OCI-LY1 (cell line): ENCODE measurements around the gene HSPA12A.

Experiments
- EZH2 ChIP-seq: fragments of 200-600 bp; sonication (generic), shearing (Covaris generic); IDR thresholded peaks from 2 replicates; pipeline ENCODE4 v1.8.0; 2017; ENCODE audit warnings: borderline replicate concordance, mixed run types, mild to moderate bottlenecking, antibody characterized with exemption, low read length, moderate library complexity, mixed read lengths
- TF ChIP-seq, protein P1 (sequence below): fragments of 200-600 bp; sonication (generic), shearing (Covaris generic); IDR thresholded peaks from 2 replicates; pipeline ENCODE4 v1.5.1; 2017; ENCODE audit warnings: mild to moderate bottlenecking, antibody characterized with exemption, low read length, moderate library complexity, mixed read lengths

DNA sequence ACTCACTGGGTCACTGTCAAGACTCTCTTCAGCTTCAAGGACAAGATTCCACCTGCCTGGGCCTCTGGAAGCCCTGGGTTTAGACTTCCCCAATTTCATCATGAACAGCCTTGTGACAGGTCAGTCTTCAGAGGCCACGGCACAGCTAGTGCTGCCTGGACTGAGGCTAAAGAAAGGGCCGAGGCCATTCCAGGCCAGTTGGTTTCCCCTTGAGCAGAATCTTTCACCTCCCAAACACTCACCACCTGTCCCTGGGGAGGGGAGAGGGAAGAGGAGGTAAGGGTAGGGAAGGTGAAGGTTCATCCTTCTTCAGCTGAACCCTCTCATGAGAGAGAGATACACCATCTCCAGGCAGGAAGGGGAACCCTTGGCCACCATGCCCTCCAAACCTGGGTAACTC, 24.3 kb downstream of the HSPA12A start:
- TF ChIP-seq, protein P1, sequence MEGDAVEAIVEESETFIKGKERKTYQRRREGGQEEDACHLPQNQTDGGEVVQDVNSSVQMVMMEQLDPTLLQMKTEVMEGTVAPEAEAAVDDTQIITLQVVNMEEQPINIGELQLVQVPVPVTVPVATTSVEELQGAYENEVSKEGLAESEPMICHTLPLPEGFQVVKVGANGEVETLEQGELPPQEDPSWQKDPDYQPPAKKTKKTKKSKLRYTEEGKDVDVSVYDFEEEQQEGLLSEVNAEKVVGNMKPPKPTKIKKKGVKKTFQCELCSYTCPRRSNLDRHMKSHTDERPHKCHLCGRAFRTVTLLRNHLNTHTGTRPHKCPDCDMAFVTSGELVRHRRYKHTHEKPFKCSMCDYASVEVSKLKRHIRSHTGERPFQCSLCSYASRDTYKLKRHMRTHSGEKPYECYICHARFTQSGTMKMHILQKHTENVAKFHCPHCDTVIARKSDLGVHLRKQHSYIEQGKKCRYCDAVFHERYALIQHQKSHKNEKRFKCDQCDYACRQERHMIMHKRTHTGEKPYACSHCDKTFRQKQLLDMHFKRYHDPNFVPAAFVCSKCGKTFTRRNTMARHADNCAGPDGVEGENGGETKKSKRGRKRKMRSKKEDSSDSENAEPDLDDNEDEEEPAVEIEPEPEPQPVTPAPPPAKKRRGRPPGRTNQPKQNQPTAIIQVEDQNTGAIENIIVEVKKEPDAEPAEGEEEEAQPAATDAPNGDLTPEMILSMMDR, result no peak
- TF ChIP-seq EZH2, result no peak
